ENCODE data around the gene MAGEC3.

The MAGEC3 gene

GRCh38 chrX:141897690-141898089, 59.6 kb downstream of the MAGEC3 start:
- Histone ChIP-seq H3K4me3 (ENCODE audit: low read length in 2 of 2) (no peak overlapping the region), H3K27me3 (ENCODE audit: control insufficient read depth in 2 of 2, insufficient read depth in 2 of 2, low read length in 2 of 2) (no peaks in the 10 kb centered on the region), H3K27ac (ENCODE audit: low read depth in 2 of 2, low read length in 2 of 2) (no peak overlapping the region), H3K9me3 (ENCODE audit: control insufficient read depth in 2 of 2, low read length in 2 of 2) (no peaks in the 10 kb centered on the region), H3K36me3 (ENCODE audit: control insufficient read depth in 2 of 2, insufficient read depth in 2 of 2, low read length in 2 of 2) (no peaks in the 10 kb centered on the region), H3K4me1 (ENCODE audit: control insufficient read depth in 2 of 2, insufficient read depth in 2 of 2, low read length in 2 of 2) (no peaks in the 10 kb centered on the region), H3K9ac (ENCODE audit: low read depth in 1 of 2, low read length in 2 of 2) (no peak overlapping the region)

- H3K27me3 ChIP-seq (ENCODE audit: control insufficient read depth in 2 of 2, insufficient read depth in 2 of 2, low read length in 2 of 2), result no peaks in the 10 kb centered on the region
- H3K36me3 ChIP-seq (ENCODE audit: control insufficient read depth in 2 of 2, insufficient read depth in 2 of 2, low read length in 2 of 2), result no peaks in the 10 kb centered on the region
- H3K27ac ChIP-seq (ENCODE audit: low read depth in 2 of 2, low read length in 2 of 2), result no peak overlapping the region
- no peak overlapping the region for H3K9ac ChIP-seq (ENCODE audit: low read depth in 1 of 2, low read length in 2 of 2)
- no peaks in the 10 kb centered on the region for H3K4me1 ChIP-seq (ENCODE audit: control insufficient read depth in 2 of 2, insufficient read depth in 2 of 2, low read length in 2 of 2)
- no peaks in the 10 kb centered on the region for H3K9me3 ChIP-seq (ENCODE audit: control insufficient read depth in 2 of 2, low read length in 2 of 2)
- no peak overlapping the region for H3K4me3 ChIP-seq (ENCODE audit: low read length in 2 of 2)
These were observed 64.2 kb downstream of the MAGEC3 start for GRCh38 chrX:141902366-141902765.

GRCh38 chrX:141903400-141904155, 65.5 kb downstream of the MAGEC3 start, which contains the start of gene MAGEC1:
Gene MAGEC1, plus strand, starts transcription at chrX:141903894. Its CDS starts 1,179 bp downstream, at chrX:141905073.
- no peak within 1 kb of the TSS for H3K4me3 ChIP-seq (ENCODE audit: low read length in 2 of 2)
- H3K36me3 ChIP-seq (ENCODE audit: control insufficient read depth in 2 of 2, insufficient read depth in 2 of 2, low read length in 2 of 2), result no peaks in the 10 kb centered on the region
- no peak within 1 kb of the TSS for H3K9ac ChIP-seq (ENCODE audit: low read depth in 1 of 2, low read length in 2 of 2)
- H3K27ac ChIP-seq (ENCODE audit: low read depth in 2 of 2, low read length in 2 of 2), result no peak within 1 kb of the TSS
- no peaks in the 10 kb centered on the region for H3K27me3 ChIP-seq (ENCODE audit: control insufficient read depth in 2 of 2, insufficient read depth in 2 of 2, low read length in 2 of 2)
- no peaks in the 10 kb centered on the region for H3K4me1 ChIP-seq (ENCODE audit: control insufficient read depth in 2 of 2, insufficient read depth in 2 of 2, low read length in 2 of 2)
- peaks cover 0 to 2% of the 10 kb centered on the region in 2 donors for H3K9me3 ChIP-seq (ENCODE audit: control insufficient read depth in 2 of 2, low read length in 2 of 2)

- Histone ChIP-seq H3K4me1 (ENCODE audit: control insufficient read depth in 2 of 2, insufficient read depth in 2 of 2, low read length in 2 of 2) (no peaks in the 10 kb centered on the region), H3K4me3 (ENCODE audit: low read length in 2 of 2) (no peak overlapping the region), H3K27me3 (ENCODE audit: control insufficient read depth in 2 of 2, insufficient read depth in 2 of 2, low read length in 2 of 2) (no peaks in the 10 kb centered on the region), H3K36me3 (ENCODE audit: control insufficient read depth in 2 of 2, insufficient read depth in 2 of 2, low read length in 2 of 2) (no peaks in the 10 kb centered on the region), H3K27ac (ENCODE audit: low read depth in 2 of 2, low read length in 2 of 2) (no peak overlapping the region), H3K9ac (ENCODE audit: low read depth in 1 of 2, low read length in 2 of 2) (no peak overlapping the region), H3K9me3 (ENCODE audit: control insufficient read depth in 2 of 2, low read length in 2 of 2) (peaks cover 0 to 2% of the 10 kb centered on the region in 2 donors)
These were observed 66.1 kb downstream of the MAGEC3 start for GRCh38 chrX:141904262-141904661.

- Histone ChIP-seq H3K27me3 (ENCODE audit: control insufficient read depth in 2 of 2, insufficient read depth in 2 of 2, low read length in 2 of 2) (no peaks in the 10 kb centered on the region), H3K36me3 (ENCODE audit: control insufficient read depth in 2 of 2, insufficient read depth in 2 of 2, low read length in 2 of 2) (no peaks in the 10 kb centered on the region), H3K27ac (ENCODE audit: low read depth in 2 of 2, low read length in 2 of 2) (no peak overlapping the region), H3K9me3 (ENCODE audit: control insufficient read depth in 2 of 2, low read length in 2 of 2) (no peaks in the 10 kb centered on the region), H3K4me1 (ENCODE audit: control insufficient read depth in 2 of 2, insufficient read depth in 2 of 2, low read length in 2 of 2) (no peaks in the 10 kb centered on the region), H3K4me3 (ENCODE audit: low read length in 2 of 2) (no peak overlapping the region), H3K9ac (ENCODE audit: low read depth in 1 of 2, low read length in 2 of 2) (no peak overlapping the region)
These were observed 79.7 kb downstream of the MAGEC3 start for GRCh38 chrX:141917801-141918200.

- Histone ChIP-seq H3K27ac (ENCODE audit: low read depth in 2 of 2, low read length in 2 of 2) (no peak overlapping the region), H3K9ac (ENCODE audit: low read depth in 1 of 2, low read length in 2 of 2) (no peak overlapping the region), H3K4me3 (ENCODE audit: low read length in 2 of 2) (no peak overlapping the region)
These were observed 86.2 kb downstream of the MAGEC3 start for GRCh38 chrX:141924293-141924692.

GRCh38 chrX:141928432-141928831, 90.3 kb downstream of the MAGEC3 start:
- Histone ChIP-seq H3K9ac (ENCODE audit: low read depth in 1 of 2, low read length in 2 of 2) (no peak overlapping the region), H3K4me3 (ENCODE audit: low read length in 2 of 2) (no peak overlapping the region), H3K27ac (ENCODE audit: low read depth in 2 of 2, low read length in 2 of 2) (no peak overlapping the region), H3K9me3 (ENCODE audit: control insufficient read depth in 2 of 2, low read length in 2 of 2) (no peaks in the 10 kb centered on the region), H3K27me3 (ENCODE audit: control insufficient read depth in 2 of 2, insufficient read depth in 2 of 2, low read length in 2 of 2) (no peaks in the 10 kb centered on the region), H3K36me3 (ENCODE audit: control insufficient read depth in 2 of 2, insufficient read depth in 2 of 2, low read length in 2 of 2) (no peaks in the 10 kb centered on the region), H3K4me1 (ENCODE audit: control insufficient read depth in 2 of 2, insufficient read depth in 2 of 2, low read length in 2 of 2) (no peaks in the 10 kb centered on the region)

More at GRCh38 chrX:141924293-141924692, 86.2 kb downstream of the MAGEC3 start:
- Histone ChIP-seq H3K36me3 (ENCODE audit: control insufficient read depth in 2 of 2, insufficient read depth in 2 of 2, low read length in 2 of 2) (no peaks in the 10 kb centered on the region), H3K27me3 (ENCODE audit: control insufficient read depth in 2 of 2, insufficient read depth in 2 of 2, low read length in 2 of 2) (no peaks in the 10 kb centered on the region), H3K9me3 (ENCODE audit: control insufficient read depth in 2 of 2, low read length in 2 of 2) (no peaks in the 10 kb centered on the region), H3K4me1 (ENCODE audit: control insufficient read depth in 2 of 2, insufficient read depth in 2 of 2, low read length in 2 of 2) (no peaks in the 10 kb centered on the region)

- Histone ChIP-seq H3K36me3 (ENCODE audit: control insufficient read depth in 2 of 2, insufficient read depth in 2 of 2, low read length in 2 of 2) (no peaks in the 10 kb centered on the region), H3K4me3 (ENCODE audit: low read length in 2 of 2) (no peak overlapping the region), H3K27ac (ENCODE audit: low read depth in 2 of 2, low read length in 2 of 2) (no peak overlapping the region), H3K4me1 (ENCODE audit: control insufficient read depth in 2 of 2, insufficient read depth in 2 of 2, low read length in 2 of 2) (no peaks in the 10 kb centered on the region), H3K9me3 (ENCODE audit: control insufficient read depth in 2 of 2, low read length in 2 of 2) (no peaks in the 10 kb centered on the region), H3K27me3 (ENCODE audit: control insufficient read depth in 2 of 2, insufficient read depth in 2 of 2, low read length in 2 of 2) (no peaks in the 10 kb centered on the region), H3K9ac (ENCODE audit: low read depth in 1 of 2, low read length in 2 of 2) (no peak overlapping the region)
These were observed 96.0 kb downstream of the MAGEC3 start for GRCh38 chrX:141934059-141934641.

GRCh38 chrX:141935645-141936044, 97.5 kb downstream of the MAGEC3 start:
- Histone ChIP-seq H3K27ac (ENCODE audit: low read depth in 2 of 2, low read length in 2 of 2) (no peak overlapping the region), H3K36me3 (ENCODE audit: control insufficient read depth in 2 of 2, insufficient read depth in 2 of 2, low read length in 2 of 2) (no peaks in the 10 kb centered on the region), H3K9me3 (ENCODE audit: control insufficient read depth in 2 of 2, low read length in 2 of 2) (no peaks in the 10 kb centered on the region), H3K27me3 (ENCODE audit: control insufficient read depth in 2 of 2, insufficient read depth in 2 of 2, low read length in 2 of 2) (no peaks in the 10 kb centered on the region), H3K9ac (ENCODE audit: low read depth in 1 of 2, low read length in 2 of 2) (no peak overlapping the region), H3K4me1 (ENCODE audit: control insufficient read depth in 2 of 2, insufficient read depth in 2 of 2, low read length in 2 of 2) (no peaks in the 10 kb centered on the region), H3K4me3 (ENCODE audit: low read length in 2 of 2) (no peak overlapping the region)

- Histone ChIP-seq H3K9ac (ENCODE audit: low read depth in 1 of 2, low read length in 2 of 2) (no peak overlapping the region), H3K4me3 (ENCODE audit: low read length in 2 of 2) (no peak overlapping the region), H3K27ac (ENCODE audit: low read depth in 2 of 2, low read length in 2 of 2) (no peak overlapping the region), H3K9me3 (ENCODE audit: control insufficient read depth in 2 of 2, low read length in 2 of 2) (no peaks in the 10 kb centered on the region), H3K36me3 (ENCODE audit: control insufficient read depth in 2 of 2, insufficient read depth in 2 of 2, low read length in 2 of 2) (no peaks in the 10 kb centered on the region), H3K27me3 (ENCODE audit: control insufficient read depth in 2 of 2, insufficient read depth in 2 of 2, low read length in 2 of 2) (no peaks in the 10 kb centered on the region), H3K4me1 (ENCODE audit: control insufficient read depth in 2 of 2, insufficient read depth in 2 of 2, low read length in 2 of 2) (no peaks in the 10 kb centered on the region)
These were observed 98.0 kb downstream of the MAGEC3 start for GRCh38 chrX:141936080-141936479.

All from mucosa of rectum (tissue), 2 donors.